ENCODE results near the gene DTYMK. TPM values are rescaled to one million over a fixed set of nuclear protein-coding genes. Genes with fewer than 3 reads are reported as not detected.

DTYMK gene
- total RNA-seq, 1 donor from 2014 or later: 15.7 TPM

GRCh38 chr2:241649927-241650326, 36.7 kb downstream of the DTYMK start:
- no peak for DNase-seq (ENCODE audit: low spot score)

- no peak for DNase-seq (ENCODE audit: low spot score)
These were observed 37.2 kb downstream of the DTYMK start for GRCh38 chr2:241649404-241649803.

- no peak for DNase-seq (ENCODE audit: low spot score)
These were observed 38.2 kb downstream of the DTYMK start for GRCh38 chr2:241648453-241648852.

GRCh38 chr2:241645915-241646645, 40.5 kb downstream of the DTYMK start:
- no peak for DNase-seq (ENCODE audit: low spot score)

- DNase-seq (ENCODE audit: low spot score): no peak
These were observed 41.3 kb downstream of the DTYMK start for GRCh38 chr2:241645056-241645914.

- no peak for DNase-seq (ENCODE audit: low spot score)
These were observed 45.0 kb downstream of the DTYMK start for GRCh38 chr2:241641631-241642030.

- DNase-seq (ENCODE audit: low spot score): no peak
These were observed 46.3 kb downstream of the DTYMK start for GRCh38 chr2:241640165-241640795.

- no peak for DNase-seq (ENCODE audit: low spot score)
These were observed 47.2 kb downstream of the DTYMK start for GRCh38 chr2:241639385-241639784.

- DNase-seq (ENCODE audit: low spot score): no peak
These were observed 47.7 kb downstream of the DTYMK start for GRCh38 chr2:241638940-241639339.

GRCh38 chr2:241637795-241638660, 48.6 kb downstream of the DTYMK start:
- no peak for DNase-seq (ENCODE audit: low spot score)

GRCh38 chr2:241637018-241637794, 49.4 kb downstream of the DTYMK start, which contains the start of the genes ATG4B and THAP4:
Gene ATG4B, plus strand, starts transcription at chr2:241637693. Its CDS starts 22 bp downstream, at chr2:241637715.
Gene THAP4, minus strand, starts transcription at chr2:241637158. Its CDS starts 141 bp downstream, at chr2:241637017.
- DNase-seq (ENCODE audit: low spot score): peak; percentile 86

- DNase-seq (ENCODE audit: low spot score): no peak
These were observed 50.2 kb downstream of the DTYMK start for GRCh38 chr2:241636182-241637017.

- no peak for DNase-seq (ENCODE audit: low spot score)
These were observed 50.9 kb downstream of the DTYMK start for GRCh38 chr2:241635756-241636155.

GRCh38 chr2:241633561-241633960, 53.1 kb downstream of the DTYMK start:
- DNase-seq (ENCODE audit: low spot score): no peak

- no peak for DNase-seq (ENCODE audit: low spot score)
These were observed 53.9 kb downstream of the DTYMK start for GRCh38 chr2:241632478-241633325.

GRCh38 chr2:241629762-241630435, 56.7 kb downstream of the DTYMK start:
- DNase-seq (ENCODE audit: low spot score): no peak

GRCh38 chr2:241627675-241628074, 58.9 kb downstream of the DTYMK start:
- no peak for DNase-seq (ENCODE audit: low spot score)

Measured in ureter (tissue), 1 donor.